Lower lobe of right lung (tissue), 2 donors: ENCODE results near the gene GNG12. TPM values are rescaled to one million over a fixed set of nuclear protein-coding genes. Genes with fewer than 3 reads are reported as not detected.

Experiments
- ATAC-seq, 2 donors: fragments of 200-7000 bp; cut with Tn5 transposase; one replicate each; pipeline ENCODE4 v1.9.1; 2020 to 2022; ENCODE audit warnings: mild to moderate bottlenecking in 2 of 2, moderate library complexity in 2 of 2
- DNase-seq: peaks from one replicate; pipeline ENCODE4 v3.0.0-alpha.2; 2020
- H3K27ac ChIP-seq: fragments of 200-600 bp; one replicate; pipeline ENCODE4 v1.8.0; 2022
- H3K27me3 ChIP-seq: fragments of 200-600 bp; one replicate; pipeline ENCODE4 v1.8.0; 2022; ENCODE audit warnings: low read depth
- H3K36me3 ChIP-seq: fragments of 200-600 bp; one replicate; pipeline ENCODE4 v1.8.0; 2022; ENCODE audit warnings: mild to moderate bottlenecking
- H3K4me1 ChIP-seq: fragments of 200-600 bp; one replicate; pipeline ENCODE4 v1.8.0; 2022
- H3K4me3 ChIP-seq: fragments of 200-600 bp; one replicate; pipeline ENCODE4 v1.8.0; 2022; ENCODE audit warnings: mild to moderate bottlenecking
- H3K9me3 ChIP-seq: fragments of 200-600 bp; one replicate; pipeline ENCODE4 v1.8.0; 2022
- intact Hi-C: fragments of 100-400 bp; cut with DNase I; formaldehyde crosslinking; loops from one replicate; pipeline ENCODE4 v1.11.0; 2022
- total RNA-seq: library from RNA; stranded (reverse); fragmentation: NEBNext Ultra II Directional; extraction: Animal tissue kit (Norgen Biotek cat#: 25700); gene quantifications from one replicate; pipeline ENCODE4 v1.2.1, GENCODE V29; 2021
- TF ChIP-seq, protein P1 (sequence below): fragments of 200-600 bp; IDR thresholded peaks from one replicate; pipeline ENCODE4 v1.8.0; 2022; ENCODE audit warnings: antibody characterized with exemption, mild to moderate bottlenecking
- donor health status: DM: no; HTN: yes; CAD: no; lungs with severe emphysema.

The GNG12 gene
- total RNA-seq, 1 donor from 2014 or later = 43.3 TPM

GRCh38 chr1:67815303-67816094, 17.8 kb downstream of the GNG12 start:
- intact Hi-C loops = no loop called here
- no peaks in the 10 kb centered on the region for H3K27me3 ChIP-seq
- no peaks in the 10 kb centered on the region for H3K9me3 ChIP-seq
- H3K4me3 ChIP-seq = no peak overlapping the region
- H3K4me1 ChIP-seq = peaks cover 47% of the 10 kb centered on the region
- TF ChIP-seq, protein P1, sequence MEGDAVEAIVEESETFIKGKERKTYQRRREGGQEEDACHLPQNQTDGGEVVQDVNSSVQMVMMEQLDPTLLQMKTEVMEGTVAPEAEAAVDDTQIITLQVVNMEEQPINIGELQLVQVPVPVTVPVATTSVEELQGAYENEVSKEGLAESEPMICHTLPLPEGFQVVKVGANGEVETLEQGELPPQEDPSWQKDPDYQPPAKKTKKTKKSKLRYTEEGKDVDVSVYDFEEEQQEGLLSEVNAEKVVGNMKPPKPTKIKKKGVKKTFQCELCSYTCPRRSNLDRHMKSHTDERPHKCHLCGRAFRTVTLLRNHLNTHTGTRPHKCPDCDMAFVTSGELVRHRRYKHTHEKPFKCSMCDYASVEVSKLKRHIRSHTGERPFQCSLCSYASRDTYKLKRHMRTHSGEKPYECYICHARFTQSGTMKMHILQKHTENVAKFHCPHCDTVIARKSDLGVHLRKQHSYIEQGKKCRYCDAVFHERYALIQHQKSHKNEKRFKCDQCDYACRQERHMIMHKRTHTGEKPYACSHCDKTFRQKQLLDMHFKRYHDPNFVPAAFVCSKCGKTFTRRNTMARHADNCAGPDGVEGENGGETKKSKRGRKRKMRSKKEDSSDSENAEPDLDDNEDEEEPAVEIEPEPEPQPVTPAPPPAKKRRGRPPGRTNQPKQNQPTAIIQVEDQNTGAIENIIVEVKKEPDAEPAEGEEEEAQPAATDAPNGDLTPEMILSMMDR = no peak
- no peaks in the 10 kb centered on the region for H3K36me3 ChIP-seq
- DNase-seq (no peak), ATAC-seq (no peak)
- peak overlapping the region; percentile 34 for H3K27ac ChIP-seq

GRCh38 chr1:67814121-67814772, 19.0 kb downstream of the GNG12 start:
- Histone ChIP-seq H3K4me1 (peaks cover 47% of the 10 kb centered on the region), H3K27ac (peak overlapping the region; percentile 34), H3K27me3 (no peaks in the 10 kb centered on the region), H3K4me3 (no peak overlapping the region), H3K36me3 (no peaks in the 10 kb centered on the region), H3K9me3 (no peaks in the 10 kb centered on the region)
- DNase-seq (no peak), ATAC-seq (peak; percentile 38 to 69)
- TF ChIP-seq, protein P1 = no peak
- intact Hi-C loops = no loop called here

DNA sequence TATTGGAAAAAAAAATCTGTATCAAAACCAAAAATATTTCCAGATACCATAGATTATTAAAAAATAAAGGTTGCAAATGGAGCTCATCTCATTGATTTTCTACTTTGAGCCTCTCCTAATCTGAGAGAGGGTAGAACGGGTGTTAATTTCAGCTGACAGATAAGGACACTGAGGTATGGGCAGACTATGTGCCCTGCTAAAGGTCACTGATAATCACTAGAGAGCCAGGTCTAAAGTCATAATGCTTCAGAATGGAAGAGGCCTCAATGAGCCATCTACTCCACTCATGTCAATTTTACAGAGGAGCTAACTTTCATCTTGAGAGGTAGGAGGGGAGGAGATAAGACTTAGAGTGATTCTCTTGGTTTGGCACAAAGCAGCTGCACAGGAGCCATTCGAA, 21.0 kb downstream of the GNG12 start:
- H3K4me3 ChIP-seq = no peak overlapping the region
- H3K9me3 ChIP-seq = no peaks in the 10 kb centered on the region
- no peaks in the 10 kb centered on the region for H3K27me3 ChIP-seq
- intact Hi-C loops = no loop called here
- H3K36me3 ChIP-seq = no peaks in the 10 kb centered on the region
- ATAC-seq = no peak
- peaks cover 47% of the 10 kb centered on the region for H3K4me1 ChIP-seq
- TF ChIP-seq, protein P1 = no peak
- no peak for DNase-seq
- no peak overlapping the region for H3K27ac ChIP-seq

- Histone ChIP-seq H3K27ac (no peak overlapping the region), H3K27me3 (no peaks in the 10 kb centered on the region), H3K4me1 (peaks cover 47% of the 10 kb centered on the region), H3K9me3 (no peaks in the 10 kb centered on the region), H3K36me3 (no peaks in the 10 kb centered on the region), H3K4me3 (no peak overlapping the region)
- TF ChIP-seq, protein P1 = no peak
- ATAC-seq = no peak
- DNase-seq = no peak
- intact Hi-C loops = no loop called here
Measured at GRCh38 chr1:67811781-67812180, 21.5 kb downstream of the GNG12 start.

- intact Hi-C loops = no loop called here
- Histone ChIP-seq H3K4me1 (peaks cover 37% of the 10 kb centered on the region), H3K27ac (no peak overlapping the region), H3K27me3 (no peaks in the 10 kb centered on the region), H3K9me3 (no peaks in the 10 kb centered on the region), H3K36me3 (no peaks in the 10 kb centered on the region), H3K4me3 (no peak overlapping the region)
- DNase-seq = no peak
- ATAC-seq = no peak
- TF ChIP-seq, protein P1 = no peak
Measured at GRCh38 chr1:67809887-67810286, 23.4 kb downstream of the GNG12 start.
